KG1 (cell line): ENCODE measurements around the gene TBC1D20.

Experiments used
- DNase-seq: peaks from one replicate; lab custom pipeline; 2025; lab: John Stamatoyannopoulos, UW

The TBC1D20 gene

GRCh38 chr20:418858-419365, 43.4 kb downstream of the TBC1D20 start:
- DNase-seq = no peak

GRCh38 chr20:417801-418342, 44.5 kb downstream of the TBC1D20 start:
- DNase-seq = no peak

- DNase-seq = no peak
Observed at GRCh38 chr20:416950-417800, 45.2 kb downstream of the TBC1D20 start.

- no peak for DNase-seq
Observed at GRCh38 chr20:415820-416322, 46.5 kb downstream of the TBC1D20 start.

GRCh38 chr20:414161-414560, 48.2 kb downstream of the TBC1D20 start:
- DNase-seq = no peak

GRCh38 chr20:412081-412480, 50.3 kb downstream of the TBC1D20 start:
- no peak for DNase-seq

GRCh38 chr20:409697-410559, 52.4 kb downstream of the TBC1D20 start:
- no peak for DNase-seq

- DNase-seq = no peak
Observed at GRCh38 chr20:408843-409696, 53.3 kb downstream of the TBC1D20 start.

- peak; percentile 58 for DNase-seq
Observed at GRCh38 chr20:407953-408842, 54.1 kb downstream of the TBC1D20 start, which contains the start of gene RBCK1. Gene RBCK1, plus strand, starts transcription at chr20:408299. Its CDS starts 459 bp downstream, at chr20:408758.

GRCh38 chr20:407133-407952, 55.0 kb downstream of the TBC1D20 start:
- DNase-seq = peak; percentile 70

- no peak for DNase-seq
Observed at GRCh38 chr20:406200-407132, 55.9 kb downstream of the TBC1D20 start.

GRCh38 chr20:404088-404487, 58.2 kb downstream of the TBC1D20 start:
- no peak for DNase-seq

GRCh38 chr20:403582-403957, 58.8 kb downstream of the TBC1D20 start:
- no peak for DNase-seq

GRCh38 chr20:402898-403581, 59.3 kb downstream of the TBC1D20 start:
- no peak for DNase-seq

GRCh38 chr20:402496-402885, 59.8 kb downstream of the TBC1D20 start:
- no peak for DNase-seq

- no peak for DNase-seq
Observed at GRCh38 chr20:401682-402495, 60.4 kb downstream of the TBC1D20 start.
